Activated naive CD4-positive, alpha-beta T cell treated with anti-CD3 and anti-CD28 coated beads for 36 hours (primary cell): ENCODE results near the gene MISP. TPM values are rescaled to one million over a fixed set of nuclear protein-coding genes. Genes with fewer than 3 reads are reported as not detected.
"Not testable (repeated sequence)": the region's sequence is repeated elsewhere in the genome, so short reads cannot be mapped to it uniquely, and the experiment has no call there.

ENCODE experiments used
- CTCF ChIA-PET: fragments of 350-600 bp; sonication (Branson Sonifier 250); formaldehyde crosslinking; loops from one replicate; lab custom pipeline; 2021; ENCODE audit warnings: antibody characterized with exemption; lab: Charles Lee
- DNase-seq: peaks from one replicate; pipeline ENCODE4 v3.0.0-alpha.2; 2020
- H3K27ac Mint-ChIP-seq: one replicate; pipeline ENCODE4 v1.8.0; 2021; ENCODE audit warnings: mild to moderate bottlenecking, mixed read lengths
- H3K27me3 Mint-ChIP-seq: one replicate; pipeline ENCODE4 v1.8.0; 2021; ENCODE audit warnings: low read depth, mixed read lengths
- H3K36me3 Mint-ChIP-seq: one replicate; pipeline ENCODE4 v1.8.0; 2021; ENCODE audit warnings: low read depth, mixed read lengths
- H3K4me1 Mint-ChIP-seq: one replicate; pipeline ENCODE4 v1.8.0; 2021; ENCODE audit warnings: low read depth, mixed read lengths
- H3K4me3 Mint-ChIP-seq: one replicate; pipeline ENCODE4 v1.8.0; 2021; ENCODE audit warnings: mild to moderate bottlenecking, moderate library complexity, mixed read lengths
- H3K9me3 Mint-ChIP-seq: one replicate; pipeline ENCODE4 v1.8.0; 2021; ENCODE audit warnings: mixed read lengths
- intact Hi-C: fragments of 100-400 bp; cut with micrococcal nuclease; formaldehyde crosslinking; loops from one replicate; pipeline ENCODE4 v1.15.1; 2023
- total RNA-seq, 2 experiments: library from RNA; stranded (reverse); gene quantifications; one replicate each; pipeline ENCODE4 v1.2.3, GENCODE V29; 2021

The MISP gene
- total RNA-seq, 2 experiments from 2014 or later, result not detected

DNA sequence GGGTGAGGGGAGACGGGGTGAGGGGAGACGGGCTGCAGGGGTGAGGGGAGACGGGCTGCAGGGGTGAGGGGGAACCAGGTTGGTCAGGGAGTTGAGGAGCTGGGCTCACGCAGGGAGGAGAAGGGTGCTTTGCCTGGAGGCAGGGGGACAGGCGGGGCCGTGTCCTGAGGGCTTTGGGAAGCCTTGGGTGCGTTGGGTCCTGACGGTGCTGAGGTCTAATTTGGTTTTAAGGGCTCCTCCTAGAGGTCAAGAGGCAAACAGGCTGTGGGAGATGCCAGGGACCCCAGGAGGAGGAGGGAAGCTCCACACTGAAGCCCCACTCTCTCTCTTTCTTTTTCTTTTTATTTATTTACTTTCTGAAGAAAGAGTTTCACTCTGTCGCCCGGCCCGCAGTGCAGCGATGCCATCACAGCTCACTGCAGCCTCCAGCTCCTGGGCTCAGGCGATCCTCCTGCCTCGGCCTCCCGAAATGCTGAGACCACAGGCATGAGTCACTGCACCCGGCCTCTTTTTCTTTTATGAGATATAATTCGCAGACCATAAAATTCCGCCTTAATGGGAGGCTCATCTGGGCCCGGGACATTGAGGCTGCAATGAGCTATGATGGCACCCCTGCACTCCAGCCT is 9.3 kb upstream of the MISP start:
- Mint-ChIP-seq H3K27ac (no peak overlapping the region), H3K9me3 (peaks cover 6% of the 10 kb centered on the region), H3K27me3 (peaks cover 3% of the 10 kb centered on the region), H3K36me3 (no peaks in the 10 kb centered on the region), H3K4me1 (peaks cover 2% of the 10 kb centered on the region), H3K4me3 (no peak overlapping the region)
- DNase-seq, result no peak
- CTCF ChIA-PET, result interaction anchor here (1.4 kb wide), 1 partner anchor 42 kb away, joined by 3 read pairs; no protein-coding TSS in a partner anchor
- intact Hi-C loops, result no loop called here

DNA sequence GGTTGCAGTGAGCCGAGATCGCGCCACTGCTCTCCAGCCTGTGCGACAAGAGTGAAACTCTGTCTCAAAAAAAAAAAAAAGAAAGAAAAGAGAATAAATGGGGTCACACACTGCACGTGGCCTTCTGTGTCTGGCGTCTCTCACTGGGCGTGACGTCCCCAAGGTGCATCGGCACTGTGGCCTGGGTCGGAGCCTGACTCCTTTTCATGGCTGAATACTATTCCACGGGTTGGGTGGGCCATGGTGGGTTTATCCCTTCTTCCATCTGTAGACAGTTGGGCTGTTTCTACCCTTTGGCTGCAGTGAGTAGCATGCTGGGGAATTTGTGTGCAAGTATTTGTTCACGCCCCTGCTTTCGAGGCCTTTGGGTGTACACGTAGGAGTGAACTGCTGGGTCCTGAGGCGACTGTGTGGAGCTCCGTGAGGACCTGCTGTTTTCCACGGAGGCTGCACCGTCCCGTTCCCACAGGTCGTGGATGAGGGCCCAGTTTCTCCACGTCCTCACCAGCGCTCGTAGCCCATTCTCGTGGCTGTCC is 8.3 kb upstream of the MISP start:
- CTCF ChIA-PET, result no interaction called here
- Mint-ChIP-seq H3K36me3 (no peaks in the 10 kb centered on the region), H3K4me3 (no peak overlapping the region), H3K9me3 (peaks cover 6% of the 10 kb centered on the region), H3K27me3 (peaks cover 3% of the 10 kb centered on the region), H3K27ac (no peak overlapping the region), H3K4me1 (no peaks in the 10 kb centered on the region)
- no peak for DNase-seq
- intact Hi-C loops, result no loop called here

DNA sequence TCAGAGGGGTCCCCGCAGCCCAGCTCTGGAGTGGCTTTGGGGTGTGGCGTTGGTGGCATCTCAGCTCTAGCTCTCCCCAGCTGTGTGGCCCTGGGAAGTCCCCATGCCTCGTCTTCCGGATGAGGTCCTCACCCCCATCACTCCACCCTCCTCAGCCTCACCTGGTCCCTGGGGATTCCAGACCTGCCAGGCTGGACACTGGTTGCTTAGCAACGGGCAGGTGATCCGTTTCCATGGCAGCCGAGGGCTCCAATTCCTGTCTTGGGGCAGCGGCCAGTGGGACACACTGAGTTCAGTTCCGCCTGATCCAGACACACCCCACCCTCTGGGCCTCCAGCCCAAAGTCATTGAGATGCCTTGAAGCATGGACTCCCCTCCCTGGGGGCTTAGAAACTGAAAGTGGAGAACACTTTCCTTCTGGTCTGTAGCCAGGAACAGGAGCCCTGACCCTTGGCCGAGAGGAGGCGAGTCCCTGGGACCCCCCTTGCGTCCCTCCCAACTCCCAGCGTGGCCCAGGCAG is 7.7 kb upstream of the MISP start:
- peaks cover 6% of the 10 kb centered on the region for H3K9me3 Mint-ChIP-seq
- no peaks in the 10 kb centered on the region for H3K4me1 Mint-ChIP-seq
- CTCF ChIA-PET, result no interaction called here
- intact Hi-C loops, result no loop called here
- peaks cover 3% of the 10 kb centered on the region for H3K27me3 Mint-ChIP-seq
- no peaks in the 10 kb centered on the region for H3K36me3 Mint-ChIP-seq
- no peak overlapping the region for H3K4me3 Mint-ChIP-seq
- no peak overlapping the region for H3K27ac Mint-ChIP-seq
- no peak for DNase-seq

DNA sequence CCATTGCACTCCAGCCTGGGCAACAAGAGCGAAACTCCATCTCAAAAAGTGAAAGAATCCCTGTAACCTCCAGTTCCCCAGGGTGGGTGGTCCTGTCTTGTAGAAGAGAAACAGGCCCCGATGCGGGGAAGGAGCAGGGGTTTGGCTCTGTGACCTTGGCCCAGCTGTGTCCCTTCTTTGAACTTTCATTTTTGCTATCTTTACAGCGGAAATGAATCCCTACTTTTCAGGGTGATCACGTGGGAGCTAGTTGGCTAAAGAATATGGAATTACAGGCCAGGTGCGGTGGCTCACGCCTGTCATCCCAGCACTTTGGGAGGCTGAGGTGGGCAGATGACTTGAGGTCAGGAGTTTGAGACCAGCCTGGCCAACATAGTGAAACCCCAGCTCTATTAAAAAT is 5.8 kb upstream of the MISP start:
- H3K9me3 Mint-ChIP-seq, H3K27ac Mint-ChIP-seq, CTCF ChIA-PET, intact Hi-C loops, DNase-seq, H3K4me1 Mint-ChIP-seq, H3K27me3 Mint-ChIP-seq, H3K36me3 Mint-ChIP-seq, H3K4me3 Mint-ChIP-seq: not testable (repeated sequence)

DNA sequence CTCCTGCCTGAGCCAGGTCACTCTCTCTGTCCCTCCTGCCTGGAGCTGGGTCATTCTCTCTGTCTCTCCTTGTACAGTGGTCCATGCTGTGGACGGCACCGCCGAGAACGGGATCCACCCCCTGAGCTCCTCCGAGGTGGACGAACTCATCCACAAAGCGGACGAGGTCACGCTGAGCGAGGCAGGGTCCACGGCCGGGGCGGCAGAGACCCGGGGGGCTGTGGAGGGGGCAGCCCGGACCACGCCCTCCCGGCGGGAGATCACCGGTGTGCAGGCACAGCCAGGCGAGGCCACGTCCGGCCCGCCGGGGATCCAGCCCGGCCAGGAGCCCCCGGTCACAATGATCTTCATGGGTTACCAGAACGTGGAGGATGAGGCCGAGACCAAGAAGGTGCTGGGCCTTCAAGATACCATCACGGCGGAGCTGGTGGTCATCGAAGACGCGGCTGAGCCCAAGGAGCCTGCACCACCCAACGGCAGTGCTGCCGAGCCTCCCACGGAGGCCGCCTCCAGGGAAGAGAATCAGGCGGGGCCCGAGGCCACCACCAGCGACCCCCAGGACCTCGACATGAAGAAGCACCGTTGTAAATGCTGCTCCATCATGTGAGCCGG is 4.6 kb upstream of the MISP start:
- Mint-ChIP-seq H3K27ac (no peak overlapping the region), H3K4me1 (no peaks in the 10 kb centered on the region), H3K4me3 (no peak overlapping the region), H3K27me3 (no peaks in the 10 kb centered on the region), H3K36me3 (no peaks in the 10 kb centered on the region), H3K9me3 (peaks cover 6% of the 10 kb centered on the region)
- intact Hi-C loops, result no loop called here
- CTCF ChIA-PET, result interaction anchor here (0.6 kb wide), 1 partner anchor 203 kb away, joined by 3 read pairs; no protein-coding TSS in a partner anchor
- DNase-seq, result no peak

DNA sequence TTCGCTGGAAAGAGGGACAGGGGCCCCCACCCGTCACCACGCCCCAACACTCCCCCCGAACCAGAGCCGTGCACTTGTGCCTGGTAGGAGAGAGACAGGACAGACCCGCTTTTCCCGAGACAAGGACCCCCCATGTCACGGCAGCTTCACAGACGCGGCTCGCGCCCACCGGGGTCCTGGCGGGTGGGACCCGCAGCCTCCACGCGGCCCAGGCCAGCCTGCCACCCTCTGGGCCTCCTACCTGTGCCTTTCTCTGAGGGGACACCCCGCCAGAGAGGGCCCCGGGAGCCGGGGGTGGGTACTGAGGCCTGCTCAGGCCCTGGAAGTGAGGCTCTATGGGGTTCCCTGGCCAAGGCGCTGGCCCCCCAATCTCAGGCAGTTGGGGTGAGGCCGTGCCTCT is 4.0 kb upstream of the MISP start:
- Mint-ChIP-seq H3K36me3 (no peaks in the 10 kb centered on the region), H3K4me1 (no peaks in the 10 kb centered on the region), H3K4me3 (no peak overlapping the region), H3K27me3 (no peaks in the 10 kb centered on the region), H3K9me3 (peaks cover 6% of the 10 kb centered on the region), H3K27ac (no peak overlapping the region)
- DNase-seq, result no peak
- CTCF ChIA-PET, result no interaction called here
- intact Hi-C loops, result no loop called here

DNA sequence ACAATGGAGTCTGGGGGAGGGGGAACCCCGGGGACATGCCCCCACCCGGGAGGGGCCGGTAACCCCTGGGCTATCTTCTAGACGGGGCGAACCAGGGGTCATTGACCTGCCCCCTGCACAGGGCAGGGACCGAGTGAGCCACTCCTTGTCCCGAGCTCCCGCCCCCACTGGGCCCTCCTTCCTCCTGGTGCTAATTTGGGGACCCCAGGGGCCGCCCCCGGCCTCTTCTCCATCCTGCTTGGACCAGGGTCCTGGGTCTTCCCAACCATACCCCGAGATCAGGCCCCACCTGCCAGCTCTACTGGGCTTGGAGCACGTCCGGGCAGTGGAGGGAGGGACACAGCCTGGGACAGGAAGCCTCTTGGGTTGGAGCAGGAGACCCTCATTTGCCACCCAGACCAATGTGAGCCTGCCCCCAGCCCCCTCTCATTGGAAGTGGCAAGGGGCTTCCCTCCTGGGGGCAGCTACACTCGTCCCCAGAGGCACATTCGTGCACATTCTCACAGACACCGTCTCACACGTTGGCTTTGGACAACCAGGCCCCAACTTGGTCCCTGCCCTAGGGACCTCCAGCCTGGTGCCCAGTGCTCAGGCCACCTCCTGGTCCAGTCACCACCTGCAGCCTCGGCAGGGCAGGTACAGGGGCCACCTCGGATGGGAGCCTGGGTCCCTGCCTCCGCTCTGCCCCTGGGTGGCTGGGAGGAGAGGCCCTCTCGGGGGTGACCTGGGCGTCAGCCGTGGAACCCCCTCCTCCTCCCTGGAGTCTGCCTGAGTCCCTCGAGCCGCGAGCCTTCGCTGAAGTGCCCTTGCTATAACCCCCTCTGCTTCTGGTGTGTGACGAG is 3.3 kb upstream of the MISP start:
- no peaks in the 10 kb centered on the region for H3K4me1 Mint-ChIP-seq
- no peaks in the 10 kb centered on the region for H3K27me3 Mint-ChIP-seq
- CTCF ChIA-PET, result no interaction called here
- H3K27ac Mint-ChIP-seq, result no peak overlapping the region
- intact Hi-C loops, result no loop called here
- peaks cover 6% of the 10 kb centered on the region for H3K9me3 Mint-ChIP-seq
- H3K4me3 Mint-ChIP-seq, result no peak overlapping the region
- DNase-seq, result no peak
- H3K36me3 Mint-ChIP-seq, result no peaks in the 10 kb centered on the region

DNA sequence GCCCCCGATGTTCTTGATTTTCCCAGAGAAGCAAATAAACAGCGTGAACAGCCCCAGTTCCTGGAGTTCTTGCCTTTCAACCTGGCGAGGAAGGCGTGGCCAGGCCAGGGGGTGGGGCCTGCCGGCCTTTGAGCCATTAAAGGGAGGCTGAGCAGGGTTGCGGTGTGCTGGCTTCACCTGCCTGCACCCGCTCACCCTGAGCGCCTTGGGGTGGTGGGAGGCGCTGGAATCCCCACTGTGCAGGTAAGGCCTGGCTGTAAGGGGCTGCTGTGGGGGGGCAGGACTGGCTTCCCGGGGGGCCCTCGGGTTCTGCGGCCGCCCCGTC is 2.7 kb upstream of the MISP start:
- Mint-ChIP-seq H3K27ac (no peak overlapping the region), H3K4me3 (no peak overlapping the region), H3K4me1 (no peaks in the 10 kb centered on the region), H3K27me3 (no peaks in the 10 kb centered on the region), H3K36me3 (no peaks in the 10 kb centered on the region), H3K9me3 (peaks cover 6% of the 10 kb centered on the region)
- no peak for DNase-seq
- CTCF ChIA-PET, result interaction anchor here (0.9 kb wide), 1 partner anchor 14 kb away, joined by 4 read pairs; no protein-coding TSS in a partner anchor
- intact Hi-C loops, result no loop called here

DNA sequence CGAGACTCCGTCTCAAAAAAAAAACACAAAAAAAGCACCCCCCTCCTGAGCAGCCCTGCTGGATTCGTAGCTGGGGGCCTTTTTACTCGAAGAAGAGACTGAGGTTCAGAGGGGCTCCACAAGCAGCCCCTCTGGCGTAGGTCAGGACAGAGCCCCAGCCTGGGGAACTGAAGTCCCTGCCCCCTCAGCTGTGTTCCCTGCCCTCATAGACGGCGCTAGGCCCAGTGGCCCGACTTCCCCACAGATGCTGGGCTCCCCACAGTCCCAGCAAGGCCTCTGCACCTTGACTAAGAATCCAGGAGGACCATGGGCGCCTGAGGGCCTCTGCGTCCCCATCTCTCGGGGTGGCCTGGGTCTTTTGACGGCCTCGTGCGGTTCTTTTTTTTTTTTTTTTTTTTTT is 1.1 kb upstream of the MISP start:
- H3K27ac Mint-ChIP-seq, result no peak overlapping the region
- H3K4me1 Mint-ChIP-seq, result no peaks in the 10 kb centered on the region
- no peaks in the 10 kb centered on the region for H3K36me3 Mint-ChIP-seq
- intact Hi-C loops, result no loop called here
- DNase-seq, result no peak
- peaks cover 1% of the 10 kb centered on the region for H3K9me3 Mint-ChIP-seq
- CTCF ChIA-PET, result no interaction called here
- no peak overlapping the region for H3K4me3 Mint-ChIP-seq
- H3K27me3 Mint-ChIP-seq, result no peaks in the 10 kb centered on the region

DNA sequence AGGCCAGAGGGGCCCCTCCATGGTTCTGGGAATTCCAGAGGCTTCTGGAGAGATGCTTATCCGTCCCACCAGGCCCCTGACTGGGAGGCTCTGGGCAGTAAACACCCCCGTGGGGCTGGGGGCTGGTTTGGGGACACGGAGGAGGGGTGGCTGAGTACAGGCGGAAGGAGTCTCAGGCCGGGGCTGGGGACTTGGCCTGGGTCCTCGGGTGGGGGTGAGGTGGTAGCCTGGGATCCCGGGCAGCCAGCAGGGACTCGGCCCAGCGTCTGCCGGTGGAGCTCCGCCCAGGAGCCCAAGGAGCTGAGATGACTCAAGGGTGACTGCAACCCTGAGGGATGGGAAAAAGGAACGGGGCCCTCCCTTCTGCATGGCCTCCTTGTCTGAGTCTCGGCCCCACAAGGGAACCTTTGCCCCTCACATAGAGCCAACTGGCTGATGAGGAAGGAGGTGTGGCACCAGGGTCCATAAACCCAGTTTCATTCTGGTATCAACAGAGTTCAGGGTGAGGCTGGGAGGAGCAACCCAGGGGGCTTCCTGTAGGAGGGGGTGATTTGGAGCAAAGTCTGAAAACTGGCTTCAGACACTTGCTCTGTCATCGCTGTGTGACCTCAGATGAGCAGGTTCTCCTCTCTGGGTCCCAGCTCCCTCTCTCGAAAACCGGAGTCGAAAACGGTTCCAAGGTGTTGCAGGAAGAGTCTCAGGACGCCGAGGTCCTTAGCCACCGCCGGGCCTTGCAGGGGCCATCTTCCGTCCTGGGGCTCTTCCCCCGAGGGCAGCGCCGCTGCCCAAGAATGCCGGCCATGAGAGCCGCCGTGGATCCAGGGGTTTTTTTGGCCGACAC is 809 bp downstream of the MISP start:
- intact Hi-C loops, result no loop called here
- no peaks in the 10 kb centered on the region for H3K36me3 Mint-ChIP-seq
- CTCF ChIA-PET, result no interaction called here
- no peaks in the 10 kb centered on the region for H3K9me3 Mint-ChIP-seq
- no peak overlapping the region for H3K4me3 Mint-ChIP-seq
- DNase-seq, result no peak
- H3K4me1 Mint-ChIP-seq, result no peaks in the 10 kb centered on the region
- no peak overlapping the region for H3K27ac Mint-ChIP-seq
- no peaks in the 10 kb centered on the region for H3K27me3 Mint-ChIP-seq

DNA sequence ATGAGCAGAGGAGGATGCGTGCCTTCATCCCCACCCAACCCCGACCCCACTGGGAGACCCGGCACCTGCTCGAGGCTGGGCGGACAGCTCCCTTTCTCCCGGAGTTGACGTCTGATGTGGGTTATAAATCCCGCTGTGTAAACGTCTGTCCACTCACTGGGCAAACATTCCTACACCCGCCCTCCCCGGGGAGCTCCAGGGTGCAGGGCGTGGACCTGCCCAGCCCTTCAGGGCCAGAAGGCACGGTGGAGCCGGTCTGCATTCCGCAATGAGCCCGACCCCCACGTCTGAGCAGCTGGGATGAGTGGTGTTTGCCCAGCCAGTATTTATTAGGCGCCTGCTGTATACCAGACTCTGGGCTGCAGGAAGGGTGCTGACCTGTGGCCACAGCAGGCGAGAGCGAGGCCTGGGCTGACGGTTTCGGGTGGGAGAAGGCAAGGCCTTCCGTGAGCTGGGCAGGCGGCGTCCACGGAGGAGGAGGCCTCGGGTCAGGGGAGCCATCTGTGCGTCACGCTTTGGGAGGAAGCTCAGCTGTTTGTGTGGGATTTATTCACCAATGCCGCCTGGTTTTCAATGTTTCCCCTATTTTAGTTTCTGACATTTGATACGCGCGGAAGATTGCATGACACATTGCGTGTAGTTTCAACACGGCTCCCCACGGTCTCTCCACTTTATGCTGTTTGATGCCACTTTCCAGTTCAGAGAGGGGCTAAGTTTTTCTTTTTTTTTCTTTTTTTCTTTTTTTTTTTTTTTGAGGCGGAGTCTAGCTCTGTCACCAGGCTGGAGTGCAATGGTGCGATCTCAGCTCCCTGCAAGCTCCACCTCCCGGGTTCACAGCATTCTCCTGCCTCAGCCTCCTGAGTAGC is 2.0 kb downstream of the MISP start:
- Mint-ChIP-seq H3K4me1 (no peaks in the 10 kb centered on the region), H3K36me3 (no peaks in the 10 kb centered on the region), H3K27me3 (no peaks in the 10 kb centered on the region), H3K9me3 (no peaks in the 10 kb centered on the region), H3K27ac (no peak overlapping the region), H3K4me3 (no peak overlapping the region)
- CTCF ChIA-PET, result interaction anchor here (0.6 kb wide), 1 partner anchor 209 kb away, joined by 3 read pairs; no protein-coding TSS in a partner anchor
- intact Hi-C loops, result no loop called here
- no peak for DNase-seq
